Immature natural killer cell (primary cell): Measurements from ENCODE around the gene SERTAD2. TPM values are rescaled to one million over a fixed set of nuclear protein-coding genes. Genes with fewer than 3 reads are reported as not detected.

ENCODE experiments used
- DNase-seq, 3 donors: peaks; one replicate each; pipeline ENCODE4 v3.0.0; 2022; ENCODE audit warnings: mixed read lengths in 1 of 3
- H3K27ac Mint-ChIP-seq, 6 donors: one replicate each; pipeline ENCODE4 v1.8.0; 2020; ENCODE audit warnings: mixed read lengths in 6 of 6, mild to moderate bottlenecking in 5 of 6, inconsistent platforms in 4 of 6, moderate library complexity in 3 of 6
- H3K27me3 Mint-ChIP-seq, 3 donors: one replicate each; pipeline ENCODE4 v1.8.0; 2020 to 2021; ENCODE audit warnings: low read depth in 3 of 3, mild to moderate bottlenecking in 3 of 3, mixed read lengths in 3 of 3, moderate library complexity in 3 of 3, inconsistent platforms in 1 of 3
- H3K36me3 Mint-ChIP-seq, 3 donors: one replicate each; pipeline ENCODE4 v1.8.0; 2020; ENCODE audit warnings: mixed read lengths in 3 of 3, inconsistent platforms in 2 of 3, mild to moderate bottlenecking in 2 of 3
- H3K4me1 Mint-ChIP-seq, 2 donors: one replicate each; pipeline ENCODE4 v1.8.0; 2020; ENCODE audit warnings: inconsistent platforms in 2 of 2, mild to moderate bottlenecking in 2 of 2, mixed read lengths in 2 of 2, moderate library complexity in 1 of 2
- H3K4me3 Mint-ChIP-seq, 5 donors: one replicate each; pipeline ENCODE4 v1.8.0; 2020; ENCODE audit warnings: mild to moderate bottlenecking in 5 of 5, mixed read lengths in 5 of 5, inconsistent platforms in 3 of 5, moderate library complexity in 3 of 5
- H3K9me3 Mint-ChIP-seq, 6 donors: one replicate each; pipeline ENCODE4 v1.8.0; 2020; ENCODE audit warnings: mild to moderate bottlenecking in 6 of 6, mixed read lengths in 6 of 6, inconsistent platforms in 4 of 6, moderate library complexity in 3 of 6
- polyA plus RNA-seq, 3 donors: library from polyadenylated mRNA; unstranded; fragments of 300-500 nt; fragmentation: Illumina TruSeq; gene quantifications; one replicate each; pipeline ENCODE4 v1.2.3, GENCODE V29; 2021

The SERTAD2 gene
- polyA plus RNA-seq, 3 donors from 2014 or later, result 4.7 to 8.0 (median 6.1) TPM

DNA sequence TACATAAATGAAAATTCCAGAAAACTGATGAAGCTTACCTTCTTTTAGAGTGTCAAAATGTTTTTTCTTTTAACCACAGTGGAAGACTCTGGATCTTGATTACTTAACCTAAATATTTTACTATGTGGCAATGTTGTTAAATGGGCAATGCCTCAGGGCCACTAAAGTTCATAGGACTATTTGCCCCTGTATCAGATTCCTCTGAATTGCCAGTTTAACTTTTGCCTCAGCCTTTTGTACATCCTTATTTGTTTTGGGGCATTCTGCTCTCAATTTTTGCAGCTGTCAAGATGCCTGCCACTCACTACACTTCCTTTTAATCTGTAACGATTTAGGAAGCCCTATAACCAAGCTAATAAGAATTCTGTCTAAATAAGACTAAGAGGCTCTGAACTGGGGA lies 31.7 kb upstream of the SERTAD2 start:
- peaks cover 0 to 4% (median 1%) of the 10 kb centered on the region in 3 donors for H3K27me3 Mint-ChIP-seq
- H3K27ac Mint-ChIP-seq, result no peak overlapping the region
- no peak overlapping the region for H3K4me3 Mint-ChIP-seq

DNA sequence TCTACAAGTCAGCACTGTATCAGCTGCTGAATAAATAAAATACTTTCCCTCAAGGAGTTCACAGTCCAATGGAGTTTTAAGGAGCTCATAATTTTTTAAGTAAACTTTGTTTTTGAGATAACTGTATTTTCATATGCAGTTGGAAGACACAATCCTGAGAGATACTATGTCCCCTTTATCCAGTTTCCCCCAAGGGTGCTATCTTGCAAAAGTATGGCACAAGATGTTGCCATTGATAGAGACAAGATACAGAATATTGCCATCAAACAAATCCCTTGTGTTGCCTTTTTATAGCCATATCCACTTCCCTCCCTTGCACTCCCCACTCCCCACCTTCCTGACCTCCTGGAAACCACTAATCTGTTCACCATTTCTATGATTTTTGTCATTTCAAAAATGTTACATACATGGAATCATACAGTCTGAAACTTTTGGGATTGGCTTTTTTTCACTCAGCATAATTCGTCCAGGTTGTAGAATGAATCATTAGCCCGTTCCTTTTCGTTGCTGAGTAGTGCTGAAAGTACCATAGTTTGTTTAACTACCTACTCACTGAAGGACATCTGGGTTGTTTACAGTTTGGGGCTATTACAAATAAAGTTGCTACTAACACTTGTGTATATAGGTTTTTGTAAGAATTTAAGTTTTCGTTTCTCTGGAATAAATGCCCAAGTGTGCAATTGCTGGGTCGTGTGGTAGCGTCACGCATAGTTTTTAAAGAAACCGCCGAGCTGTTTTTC lies 30.2 kb upstream of the SERTAD2 start:
- H3K27me3 Mint-ChIP-seq, result peaks cover 0 to 4% (median 1%) of the 10 kb centered on the region in 3 donors
- no peak overlapping the region for H3K27ac Mint-ChIP-seq
- H3K4me1 Mint-ChIP-seq, result peaks cover 0 to 7% of the 10 kb centered on the region in 2 donors
- no peak overlapping the region for H3K4me3 Mint-ChIP-seq
- no peak for DNase-seq
- no peaks in the 10 kb centered on the region for H3K9me3 Mint-ChIP-seq
- peaks cover 0 to 5% (median 0%) of the 10 kb centered on the region in 3 donors for H3K36me3 Mint-ChIP-seq

More for the DNA sequence above, 31.7 kb upstream of the SERTAD2 start:
- no peak for DNase-seq
- H3K36me3 Mint-ChIP-seq, result peaks cover 0 to 5% (median 0%) of the 10 kb centered on the region in 3 donors
- no peaks in the 10 kb centered on the region for H3K9me3 Mint-ChIP-seq
- H3K4me1 Mint-ChIP-seq, result no peaks in the 10 kb centered on the region

DNA sequence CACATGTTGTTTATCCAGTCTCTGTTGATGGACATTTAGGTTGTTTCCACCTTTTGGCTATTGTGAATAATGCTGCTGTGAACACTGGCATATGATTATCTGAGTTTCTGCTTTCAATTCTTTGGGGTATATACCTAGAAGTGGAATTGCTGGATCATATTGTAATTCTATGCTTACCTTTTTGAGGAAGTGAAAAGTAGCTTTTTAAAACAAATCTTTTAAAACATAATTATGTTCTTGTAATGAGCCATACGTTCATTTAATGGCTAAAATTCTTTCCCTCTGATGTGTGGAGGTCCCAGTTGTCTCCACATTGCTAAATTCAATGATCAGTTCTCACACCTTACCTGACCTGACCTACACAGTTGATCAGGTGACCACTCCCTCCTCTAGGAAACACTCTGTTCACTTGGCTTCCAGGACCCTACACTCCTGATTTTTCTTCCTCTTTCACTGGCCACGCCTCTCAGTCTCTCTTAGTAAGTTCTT lies 27.8 kb upstream of the SERTAD2 start:
- no peak overlapping the region for H3K4me3 Mint-ChIP-seq
- peaks cover 6 to 18% of the 10 kb centered on the region in 2 donors for H3K4me1 Mint-ChIP-seq
- peaks cover 1 to 4% (median 2%) of the 10 kb centered on the region in 3 donors for H3K27me3 Mint-ChIP-seq

DNA sequence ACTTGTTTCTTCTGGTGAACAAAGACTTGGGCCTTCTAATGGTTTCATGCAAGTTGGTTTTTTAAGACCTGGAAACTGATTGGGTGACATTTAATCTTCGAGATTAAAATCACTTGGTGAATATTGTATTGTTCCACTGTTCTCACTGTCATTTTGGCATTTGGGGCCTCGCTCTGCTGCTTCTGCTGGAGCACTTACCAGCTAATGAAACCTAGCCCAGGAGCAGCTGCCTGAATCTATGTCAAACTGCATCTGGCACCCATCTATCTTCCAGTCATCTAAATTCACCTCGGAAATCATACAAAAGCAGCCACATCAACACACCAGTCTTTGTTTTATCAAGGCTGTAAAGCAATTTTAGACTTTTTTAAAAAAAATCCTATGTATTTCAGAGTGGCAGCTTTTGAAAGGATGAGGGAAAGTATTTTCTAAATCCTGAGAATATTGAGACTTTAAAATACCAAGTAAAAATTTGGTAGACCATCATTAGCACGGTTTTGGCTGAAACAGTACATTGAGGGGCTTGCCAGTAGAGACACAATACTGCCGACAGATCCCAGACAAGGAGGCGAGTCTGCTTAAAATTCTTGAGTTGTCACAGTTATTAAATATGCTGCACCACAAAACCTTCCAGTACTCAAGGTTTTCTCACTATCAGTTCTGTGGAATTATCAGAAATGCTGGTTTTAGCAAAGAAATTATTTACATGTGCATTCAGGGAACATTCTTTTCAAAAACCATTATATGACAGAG lies 26.1 kb upstream of the SERTAD2 start:
- H3K9me3 Mint-ChIP-seq, result no peaks in the 10 kb centered on the region
- H3K4me3 Mint-ChIP-seq, result no peak overlapping the region

More for the DNA sequence above, 27.8 kb upstream of the SERTAD2 start:
- Mint-ChIP-seq H3K36me3 (peaks cover 0 to 5% (median 0%) of the 10 kb centered on the region in 3 donors), H3K9me3 (no peaks in the 10 kb centered on the region), H3K27ac (no peak overlapping the region)
- DNase-seq, result no peak

DNA sequence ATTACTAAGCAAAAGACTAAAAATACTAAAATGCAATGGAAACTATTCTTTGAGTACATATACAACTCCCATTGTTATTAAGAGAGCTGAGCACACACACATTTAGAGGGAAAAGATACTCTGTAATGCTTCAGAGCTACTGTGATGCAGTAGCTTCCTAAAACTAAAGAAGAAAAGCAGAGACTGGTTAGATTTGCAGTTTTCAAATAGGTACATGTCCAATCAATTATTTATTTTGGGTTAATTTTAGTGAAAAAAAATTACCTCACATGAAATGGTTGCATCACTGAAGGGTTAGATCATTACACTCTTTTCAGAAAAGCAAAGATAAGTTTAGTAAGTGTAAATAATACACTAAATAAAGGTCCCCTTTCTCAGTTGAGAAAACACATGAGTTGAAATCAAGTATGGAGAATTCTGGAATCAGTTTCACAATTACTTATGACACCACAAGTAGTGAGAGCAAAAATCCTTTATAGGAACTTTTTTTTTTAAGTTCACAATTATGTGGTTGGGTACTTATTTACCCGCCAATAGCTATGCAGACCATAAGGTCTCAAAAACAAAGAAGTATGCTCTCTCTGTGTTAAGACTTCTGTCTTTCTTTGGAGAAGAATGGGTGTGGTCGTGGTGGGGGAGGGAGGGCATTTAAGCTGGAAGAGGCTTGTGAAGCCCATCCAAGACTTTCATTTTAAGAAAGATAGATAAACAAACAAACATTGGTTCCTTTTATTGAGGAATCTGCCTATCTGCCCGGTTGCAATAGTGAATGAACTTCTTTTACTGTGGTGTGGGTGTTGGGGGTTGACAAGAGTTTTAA lies 25.3 kb upstream of the SERTAD2 start:
- DNase-seq, result no peak
- Mint-ChIP-seq H3K36me3 (peaks cover 0 to 5% (median 0%) of the 10 kb centered on the region in 3 donors), H3K4me3 (no peak overlapping the region), H3K4me1 (peaks cover 6 to 18% of the 10 kb centered on the region in 2 donors), H3K27me3 (peaks cover 1 to 4% (median 2%) of the 10 kb centered on the region in 3 donors), H3K27ac (no peak overlapping the region), H3K9me3 (no peaks in the 10 kb centered on the region)

More for the DNA sequence above, 26.1 kb upstream of the SERTAD2 start:
- H3K27me3 Mint-ChIP-seq, result peaks cover 1 to 4% (median 2%) of the 10 kb centered on the region in 3 donors
- peaks cover 0 to 5% (median 0%) of the 10 kb centered on the region in 3 donors for H3K36me3 Mint-ChIP-seq
- peak overlapping the region in 1 of 6 donors; percentile 30 for H3K27ac Mint-ChIP-seq
- peaks cover 6 to 18% of the 10 kb centered on the region in 2 donors for H3K4me1 Mint-ChIP-seq
- no peak for DNase-seq

DNA sequence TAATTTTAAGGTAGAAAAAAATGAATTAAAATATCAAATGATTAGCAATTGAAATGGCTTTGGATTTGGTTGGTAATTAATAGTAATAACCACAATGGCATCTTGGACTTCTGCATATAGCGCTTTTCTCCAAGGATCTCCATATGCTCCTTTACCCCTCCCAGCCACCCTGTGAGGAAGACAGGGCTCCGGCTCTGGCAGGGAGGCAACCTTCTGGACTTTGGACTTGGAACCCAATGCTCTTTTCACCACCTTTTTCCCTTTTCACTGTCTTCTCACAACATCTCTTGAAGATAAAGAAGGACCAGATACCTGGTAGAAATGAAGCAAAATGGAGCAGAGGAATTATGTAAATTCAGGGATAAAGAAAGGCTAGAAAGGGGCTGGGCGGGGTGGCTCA lies 23.8 kb upstream of the SERTAD2 start:
- peaks cover 0 to under 1% (median 0%) of the 10 kb centered on the region in 3 donors for H3K36me3 Mint-ChIP-seq
- no peak overlapping the region for H3K4me3 Mint-ChIP-seq
- no peaks in the 10 kb centered on the region for H3K9me3 Mint-ChIP-seq
- no peak overlapping the region for H3K27ac Mint-ChIP-seq
- no peak for DNase-seq
- H3K27me3 Mint-ChIP-seq, result peaks cover 0 to 2% (median under 1%) of the 10 kb centered on the region in 3 donors
- H3K4me1 Mint-ChIP-seq, result peaks cover 6 to 18% of the 10 kb centered on the region in 2 donors

DNA sequence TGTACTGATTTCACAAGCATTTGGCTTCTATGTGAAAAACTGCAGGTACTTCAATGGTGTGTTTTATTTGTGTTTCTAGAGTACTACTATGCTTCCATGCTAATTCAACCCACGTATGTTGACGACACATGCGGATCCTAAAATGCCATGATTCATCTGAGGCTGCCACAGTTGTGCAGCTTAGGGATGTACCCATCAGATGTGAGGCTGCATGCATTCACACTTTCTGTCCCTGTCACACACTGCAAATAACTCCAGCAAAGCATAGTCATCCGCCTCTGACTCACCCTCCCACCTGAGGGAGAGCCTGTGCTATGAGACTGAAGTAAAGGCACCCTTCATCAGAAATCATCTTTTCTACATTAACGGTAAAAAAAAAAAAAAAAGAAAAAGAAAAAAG lies 22.1 kb upstream of the SERTAD2 start:
- H3K4me1 Mint-ChIP-seq, result peaks cover 6 to 18% of the 10 kb centered on the region in 2 donors
- no peaks in the 10 kb centered on the region for H3K36me3 Mint-ChIP-seq
- no peaks in the 10 kb centered on the region for H3K9me3 Mint-ChIP-seq
- H3K4me3 Mint-ChIP-seq, result no peak overlapping the region
- peaks cover 0 to 2% (median 2%) of the 10 kb centered on the region in 3 donors for H3K27me3 Mint-ChIP-seq
- DNase-seq, result no peak
- H3K27ac Mint-ChIP-seq, result no peak overlapping the region

DNA sequence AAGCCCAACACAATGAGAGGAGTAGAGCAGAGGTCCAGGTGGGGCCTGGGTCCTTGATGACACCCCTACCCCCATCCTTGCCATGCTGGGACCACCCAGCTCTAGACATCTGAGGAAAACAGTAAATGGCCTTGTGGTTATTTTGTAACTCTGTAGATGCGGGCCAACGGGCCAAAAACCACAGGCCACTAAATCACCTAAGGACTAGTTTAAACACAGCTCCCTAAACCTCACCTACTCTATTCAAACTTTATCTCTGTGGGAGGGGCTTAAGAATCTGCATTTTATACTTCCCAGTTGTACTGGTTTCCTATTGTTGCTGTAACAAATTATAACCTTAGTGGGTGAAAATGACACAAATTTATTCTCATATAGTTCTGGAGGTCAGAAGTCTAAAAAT lies 19.0 kb upstream of the SERTAD2 start:
- Mint-ChIP-seq H3K4me3 (no peak overlapping the region), H3K27ac (no peak overlapping the region), H3K27me3 (peaks cover 0 to 2% (median 1%) of the 10 kb centered on the region in 3 donors), H3K9me3 (no peaks in the 10 kb centered on the region), H3K4me1 (peaks cover 4 to 6% of the 10 kb centered on the region in 2 donors), H3K36me3 (no peaks in the 10 kb centered on the region)
- DNase-seq, result no peak

DNA sequence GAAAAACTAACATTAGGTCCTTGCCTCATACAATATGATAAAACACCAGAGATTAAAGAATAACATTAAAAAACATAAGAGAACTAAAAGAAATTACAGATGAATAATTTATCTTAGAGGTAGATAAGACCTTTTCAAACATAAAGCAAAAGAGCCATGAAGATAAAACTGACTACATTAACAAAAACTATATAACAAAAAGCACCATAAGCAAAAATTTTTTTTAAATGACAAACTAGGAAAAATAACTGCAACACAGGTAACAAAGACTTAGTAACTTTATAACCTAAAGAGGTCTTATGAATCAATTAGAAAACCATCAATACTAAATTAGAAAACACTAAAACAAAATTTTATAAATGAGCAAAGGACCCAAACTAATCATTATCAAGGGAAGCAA lies 16.3 kb upstream of the SERTAD2 start:
- H3K9me3 Mint-ChIP-seq, result no peaks in the 10 kb centered on the region
- DNase-seq, result no peak
- H3K36me3 Mint-ChIP-seq, result no peaks in the 10 kb centered on the region
- no peak overlapping the region for H3K27ac Mint-ChIP-seq
- H3K4me3 Mint-ChIP-seq, result no peak overlapping the region
- peaks cover 0 to 2% (median 0%) of the 10 kb centered on the region in 3 donors for H3K27me3 Mint-ChIP-seq
- peaks cover 17 to 21% of the 10 kb centered on the region in 2 donors for H3K4me1 Mint-ChIP-seq

DNA sequence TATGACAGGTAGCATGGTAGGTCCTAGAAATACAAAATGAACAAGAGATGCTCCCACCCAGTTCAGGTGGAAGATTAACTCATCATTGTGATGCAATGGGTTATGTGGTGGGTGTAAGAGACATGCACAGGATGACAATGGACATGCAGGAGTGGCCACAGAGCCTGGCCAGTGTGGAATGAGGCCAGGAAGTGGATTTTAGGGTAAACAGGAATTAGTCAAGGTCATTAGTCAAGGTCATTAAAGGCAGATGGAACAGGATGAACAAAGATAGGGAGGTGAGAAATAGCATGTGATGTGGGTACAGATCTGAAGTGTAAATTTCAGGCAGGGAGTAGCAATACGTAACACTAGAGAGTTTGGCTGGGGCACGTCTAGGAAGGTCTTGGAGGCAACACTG lies 15.6 kb upstream of the SERTAD2 start:
- peaks cover 17 to 21% of the 10 kb centered on the region in 2 donors for H3K4me1 Mint-ChIP-seq
- no peaks in the 10 kb centered on the region for H3K36me3 Mint-ChIP-seq
- no peak overlapping the region for H3K27ac Mint-ChIP-seq
- peaks cover 0 to 2% (median 0%) of the 10 kb centered on the region in 3 donors for H3K27me3 Mint-ChIP-seq
- H3K4me3 Mint-ChIP-seq, result no peak overlapping the region
- no peaks in the 10 kb centered on the region for H3K9me3 Mint-ChIP-seq
- DNase-seq, result no peak

DNA sequence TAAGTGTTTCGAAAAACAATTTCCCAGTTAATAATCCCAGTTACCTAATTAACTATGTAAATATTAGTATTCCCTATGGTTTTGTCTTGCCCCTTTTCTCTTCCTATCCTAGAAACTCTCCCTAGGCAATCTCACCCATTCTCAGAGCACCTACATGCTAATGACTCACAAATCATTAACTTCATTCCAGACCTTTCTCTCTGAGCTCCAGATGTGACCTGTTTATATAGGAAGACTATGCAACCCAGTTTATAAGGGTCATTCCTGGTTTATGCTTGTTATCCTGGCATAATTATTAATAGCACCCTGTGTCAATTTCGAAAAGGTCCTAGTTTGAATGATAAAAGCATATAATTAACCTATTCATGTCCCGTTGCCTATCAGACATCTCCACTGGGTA lies 14.8 kb upstream of the SERTAD2 start:
- H3K4me1 Mint-ChIP-seq, result peaks cover 17 to 21% of the 10 kb centered on the region in 2 donors
- no peak overlapping the region for H3K27ac Mint-ChIP-seq
- no peak overlapping the region for H3K4me3 Mint-ChIP-seq
- no peak for DNase-seq
- peaks cover 0 to 2% (median 0%) of the 10 kb centered on the region in 3 donors for H3K27me3 Mint-ChIP-seq
- peaks cover 0 to 4% (median 0%) of the 10 kb centered on the region in 3 donors for H3K36me3 Mint-ChIP-seq
- H3K9me3 Mint-ChIP-seq, result no peaks in the 10 kb centered on the region

DNA sequence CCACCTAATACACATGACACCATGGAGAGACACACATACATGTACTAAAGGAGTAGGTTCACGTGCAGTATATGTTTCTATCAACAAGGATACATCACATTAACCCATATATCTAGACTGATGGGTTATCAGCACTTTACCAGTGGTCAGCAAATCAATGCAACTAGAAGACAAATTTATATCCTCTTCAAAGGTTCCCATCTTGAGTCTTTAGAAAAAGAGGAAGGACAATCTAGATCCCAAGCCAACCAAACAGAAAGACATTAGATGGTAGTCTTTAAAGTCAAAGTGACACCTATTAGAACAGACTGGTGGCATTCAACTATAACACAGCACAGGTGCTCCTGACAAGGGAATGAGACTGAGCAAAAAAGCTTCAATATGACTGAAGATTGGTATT lies 13.8 kb upstream of the SERTAD2 start:
- H3K4me3 Mint-ChIP-seq, result peak overlapping the region in 2 of 5 donors; percentile 12 to 15
- H3K9me3 Mint-ChIP-seq, result no peaks in the 10 kb centered on the region
- no peak for DNase-seq
- H3K4me1 Mint-ChIP-seq, result peaks cover 17 to 21% of the 10 kb centered on the region in 2 donors
- H3K36me3 Mint-ChIP-seq, result peaks cover 0 to 4% (median 0%) of the 10 kb centered on the region in 3 donors
- H3K27ac Mint-ChIP-seq, result peak overlapping the region in 4 of 6 donors; percentile 14 to 79 (median 55)
- peaks cover 0 to 2% (median 0%) of the 10 kb centered on the region in 3 donors for H3K27me3 Mint-ChIP-seq

DNA sequence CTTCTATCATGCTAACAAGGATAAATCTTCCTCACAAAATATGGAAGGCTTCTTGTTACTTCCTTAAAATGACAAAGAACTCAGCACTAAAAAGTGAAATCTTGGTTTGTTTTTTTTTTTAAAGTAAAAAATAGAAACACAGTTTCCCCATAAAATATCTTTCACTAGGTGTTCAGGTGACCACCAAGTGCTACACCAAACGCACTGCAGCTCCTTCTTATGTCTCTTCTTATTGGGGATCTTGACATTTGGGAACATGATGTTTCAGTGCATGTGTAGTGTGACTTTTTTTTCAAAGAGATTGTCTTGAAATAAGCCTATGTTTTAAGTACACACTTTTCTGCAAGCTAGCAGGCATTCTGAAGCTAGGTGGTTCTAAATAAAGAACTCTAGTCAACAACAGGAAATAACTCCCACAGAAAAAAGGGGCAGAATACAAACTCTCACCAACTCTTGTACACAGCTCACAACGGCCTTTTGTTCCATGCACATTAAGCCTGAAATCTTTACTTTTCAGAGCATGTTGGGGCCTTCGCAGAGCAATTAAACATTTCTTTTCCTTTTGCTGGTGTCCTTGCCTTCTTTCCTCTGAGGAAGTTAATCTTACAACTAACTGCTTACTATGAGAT lies 13.2 kb upstream of the SERTAD2 start:
- H3K4me3 Mint-ChIP-seq, result peak overlapping the region in 3 of 5 donors; percentile 1 to 25 (median 12)
- DNase-seq, result no peak
- H3K27ac Mint-ChIP-seq, result peak overlapping the region in 4 of 6 donors; percentile 14 to 72 (median 38)
- H3K27me3 Mint-ChIP-seq, result peaks cover 0 to 2% (median 0%) of the 10 kb centered on the region in 3 donors
- peaks cover 17 to 21% of the 10 kb centered on the region in 2 donors for H3K4me1 Mint-ChIP-seq
- H3K36me3 Mint-ChIP-seq, result peaks cover 0 to 4% (median 0%) of the 10 kb centered on the region in 3 donors
- no peaks in the 10 kb centered on the region for H3K9me3 Mint-ChIP-seq
